Erythroblast (primary cell): ENCODE results near the gene STAT6.

Experiments
- GATA1 ChIP-seq: IDR thresholded peaks from 2 replicates; pipeline ENCODE4 v1.6.1; 2011; ENCODE audit warnings: low read depth, mild to moderate bottlenecking, control low read depth, low read length, moderate library complexity
- POLR2A ChIP-seq: IDR thresholded peaks from 2 replicates; pipeline ENCODE4 v1.6.1; 2011; ENCODE audit warnings: mild to moderate bottlenecking, low read length

DNA sequence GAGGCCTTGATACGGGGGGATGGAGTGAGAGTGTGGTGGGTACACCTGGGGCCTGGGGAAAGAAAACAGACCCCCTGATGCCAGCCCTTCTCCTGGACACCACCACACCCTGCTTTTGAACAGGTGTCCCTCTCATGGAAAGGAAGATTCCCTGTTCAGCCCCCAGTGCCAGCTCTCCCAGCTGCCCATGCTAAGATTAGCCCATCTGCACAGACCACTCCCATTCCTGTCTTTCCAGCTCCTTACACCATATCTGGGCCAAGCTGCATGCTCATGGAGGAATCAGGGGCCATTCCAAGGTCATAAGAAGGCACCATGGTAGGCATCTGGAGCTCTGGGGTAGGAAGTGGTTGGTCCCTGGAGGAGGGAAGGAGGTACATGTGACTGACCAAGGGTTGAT is 12.6 kb downstream of the STAT6 start:
- TF ChIP-seq POLR2A (no peak), GATA1 (no peak)
